IMR-90 (cell line): ENCODE results near the gene CDIP1. TPM values are rescaled to one million over a fixed set of nuclear protein-coding genes. Genes with fewer than 3 reads are reported as not detected.

ENCODE experiments used
- ATAC-seq: fragments of 200-7000 bp; cut with Tn5 transposase; 2 replicates; pipeline ENCODE4 v1.9.1; 2020; ENCODE audit warnings: low read depth, mild to moderate bottlenecking, moderate library complexity
- BruUV-seq: library from RNA; stranded (reverse); fragments of 400-500 nt; replicated peaks from 2 replicates; lab custom pipeline; 2021; lab: Mats Ljungman, UMichigan
- CTCF ChIA-PET: fragments of 300-600 bp; formaldehyde crosslinking; extraction: SDS; loops from one replicate; lab custom pipeline; 2021; ENCODE audit warnings: antibody characterized with exemption; lab: Yijun Ruan, JAX
- POLR2A ChIA-PET: fragments of 300-600 bp; sonication (Branson Sonifier 250); formaldehyde crosslinking; loops from one replicate; lab custom pipeline; 2022; ENCODE audit warnings: antibody characterized with exemption; ENCODE audit not compliant: unreplicated experiment; lab: Charles Lee
- DNase-seq: peaks from one replicate; pipeline ENCODE4 v3.0.0; 2013
- H2AFZ ChIP-seq: replicated peaks from 2 replicates; pipeline ENCODE3; 2013; ENCODE audit warnings: low read length, mild to moderate bottlenecking; ENCODE audit not compliant: poor library complexity
- H2AK5ac ChIP-seq: 2 replicates; pipeline ENCODE4 v1.6.1; 2013; ENCODE audit warnings: low read depth, low read length, inconsistent platforms
- H2AK9ac ChIP-seq: replicated peaks from 2 replicates; pipeline ENCODE3; 2013; ENCODE audit warnings: mild to moderate bottlenecking, low read depth, low read length, moderate library complexity; ENCODE audit not compliant: poor library complexity
- H2BK120ac ChIP-seq: 2 replicates; pipeline ENCODE4 v1.6.1; 2013; ENCODE audit warnings: low read depth, low read length, inconsistent platforms
- H2BK15ac ChIP-seq: 3 replicates; pipeline ENCODE4 v1.6.1; 2013; ENCODE audit warnings: low read depth, low read length, inconsistent platforms
- H2BK20ac ChIP-seq: 2 replicates; pipeline ENCODE4 v1.6.1; 2013; ENCODE audit warnings: low read depth, mild to moderate bottlenecking, inconsistent platforms, low read length, moderate library complexity
- H2BK5ac ChIP-seq: 2 replicates; pipeline ENCODE4 v1.6.1; 2013; ENCODE audit warnings: mild to moderate bottlenecking, low read depth, low read length, inconsistent platforms; ENCODE audit not compliant: poor library complexity, severe bottlenecking
- H3K14ac ChIP-seq: replicated peaks from 2 replicates; pipeline ENCODE4 v1.6.1; 2013; ENCODE audit warnings: low read depth, low read length, inconsistent platforms
- H3K18ac ChIP-seq: 2 replicates; pipeline ENCODE4 v1.6.1; 2013; ENCODE audit warnings: low read depth, low read length, control low read depth
- H3K23ac ChIP-seq: 2 replicates; pipeline ENCODE4 v1.6.1; 2013; ENCODE audit warnings: low read depth, low read length, inconsistent platforms
- H3K27ac ChIP-seq: 2 replicates; pipeline ENCODE4 v1.5.1; 2013; ENCODE audit warnings: mild to moderate bottlenecking, control low read depth, low read length; ENCODE audit not compliant: insufficient read depth
- H3K27me3 ChIP-seq: 2 replicates; pipeline ENCODE4 v1.6.1; 2013; ENCODE audit warnings: low read length; ENCODE audit not compliant: control insufficient read depth, insufficient read depth
- H3K36me3 ChIP-seq: 2 replicates; pipeline ENCODE4 v1.6.1; 2013; ENCODE audit warnings: low read length, mixed read lengths; ENCODE audit not compliant: control insufficient read depth, insufficient read depth
- H3K4ac ChIP-seq: 2 replicates; pipeline ENCODE4 v1.6.1; 2013; ENCODE audit warnings: low read depth, low read length, inconsistent platforms
- H3K4me1 ChIP-seq: 2 replicates; pipeline ENCODE4 v1.6.1; 2013; ENCODE audit warnings: low read length, mixed read lengths; ENCODE audit not compliant: control insufficient read depth, insufficient read depth
- H3K4me2 ChIP-seq: 2 replicates; pipeline ENCODE4 v1.6.1; 2013; ENCODE audit warnings: low read depth, mild to moderate bottlenecking, control low read depth, low read length, moderate library complexity
- H3K4me3 ChIP-seq: 2 replicates; pipeline ENCODE4 v1.5.1; 2013; ENCODE audit warnings: low read depth, mild to moderate bottlenecking, control low read depth, low read length, moderate library complexity; ENCODE audit not compliant: insufficient read depth
- H3K56ac ChIP-seq: 2 replicates; pipeline ENCODE4 v1.6.1; 2013; ENCODE audit warnings: low read length, inconsistent platforms; ENCODE audit not compliant: insufficient read depth; ENCODE audit errors: extremely low read depth
- H3K79me1 ChIP-seq, 2 experiments: 2 replicates each; pipeline ENCODE4 v1.6.1; 2013; ENCODE audit warnings: low read length in 2 of 2, inconsistent platforms in 1 of 2, low read depth in 1 of 2
- H3K9ac ChIP-seq: 2 replicates; pipeline ENCODE4 v1.6.1; 2013; ENCODE audit warnings: low read depth, low read length, control low read depth
- H3K9me1 ChIP-seq: 2 replicates; pipeline ENCODE4 v1.6.1; 2013; ENCODE audit warnings: low read length, inconsistent platforms; ENCODE audit not compliant: insufficient read depth
- H3K9me3 ChIP-seq: 2 replicates; pipeline ENCODE4 v1.6.1; 2013; ENCODE audit warnings: low read length; ENCODE audit not compliant: control insufficient read depth, insufficient read depth
- H4K20me1 ChIP-seq: 2 replicates; pipeline ENCODE4 v1.6.1; 2013; ENCODE audit warnings: low read length, inconsistent platforms; ENCODE audit not compliant: insufficient read depth
- H4K5ac ChIP-seq: 2 replicates; pipeline ENCODE4 v1.6.1; 2013; ENCODE audit warnings: mild to moderate bottlenecking, low read depth, low read length, control low read depth
- H4K8ac ChIP-seq, 2 experiments: 2 replicates each; pipeline ENCODE4 v1.6.1; 2013; ENCODE audit warnings: low read depth in 2 of 2, low read length in 2 of 2, control low read depth in 1 of 2, inconsistent platforms in 1 of 2
- H4K91ac ChIP-seq: 2 replicates; pipeline ENCODE4 v1.6.1; 2013; ENCODE audit warnings: low read depth, low read length, inconsistent platforms; ENCODE audit not compliant: insufficient read depth
- BHLHE40 ChIP-seq: fragments of 150-350 bp; IDR thresholded peaks from 2 replicates; pipeline ENCODE4 v1.6.1; 2016; ENCODE audit warnings: mild to moderate bottlenecking, low read depth, low read length
- CHD1 ChIP-seq: IDR thresholded peaks from 2 replicates; pipeline ENCODE4 v1.6.1; 2012; ENCODE audit warnings: low read depth, low read length, improper control_type of control experiment
- CTCF ChIP-seq: conservative IDR thresholded peaks from 2 replicates; pipeline ENCODE4 v1.5.1; 2012; ENCODE audit warnings: mild to moderate bottlenecking, low read depth, low read length, improper control_type of control experiment
- ELK1 ChIP-seq: fragments of 150-350 bp; IDR thresholded peaks from 2 replicates; pipeline ENCODE4 v1.6.1; 2016; ENCODE audit warnings: low read depth, mild to moderate bottlenecking, low read length, moderate library complexity, borderline replicate concordance
- MAFK ChIP-seq: IDR thresholded peaks from 2 replicates; pipeline ENCODE4 v1.6.1; 2012; ENCODE audit warnings: low read depth, low read length, improper control_type of control experiment
- MAZ ChIP-seq: IDR thresholded peaks from 2 replicates; pipeline ENCODE4 v1.6.1; 2012; ENCODE audit warnings: low read depth, mild to moderate bottlenecking, low read length, improper control_type of control experiment, moderate library complexity, borderline replicate concordance
- MXI1 ChIP-seq: IDR thresholded peaks from 2 replicates; pipeline ENCODE4 v1.6.1; 2012; ENCODE audit warnings: low read depth, mild to moderate bottlenecking, low read length, moderate library complexity, borderline replicate concordance
- NFE2L2 ChIP-seq: fragments of 150-350 bp; IDR thresholded peaks from 2 replicates; pipeline ENCODE4 v1.6.1; 2016; ENCODE audit warnings: low read depth, mild to moderate bottlenecking, low read length
- POLR2A ChIP-seq: IDR thresholded peaks from 2 replicates; pipeline ENCODE4 v1.6.1; 2012; ENCODE audit warnings: mild to moderate bottlenecking, low read depth, low read length
- RAD21 ChIP-seq: IDR thresholded peaks from 2 replicates; pipeline ENCODE4 v1.6.1; 2012; ENCODE audit warnings: low read length, improper control_type of control experiment
- RCOR1 ChIP-seq: IDR thresholded peaks from 2 replicates; pipeline ENCODE4 v1.6.1; 2012; ENCODE audit warnings: mild to moderate bottlenecking, low read length, improper control_type of control experiment; ENCODE audit not compliant: insufficient replicate concordance
- RFX5 ChIP-seq: IDR thresholded peaks from 2 replicates; pipeline ENCODE4 v1.8.0; 2012; ENCODE audit warnings: low read depth, mild to moderate bottlenecking, low read length, moderate library complexity
- SMC3 ChIP-seq: fragments of 150-350 bp; IDR thresholded peaks from 2 replicates; pipeline ENCODE4 v1.6.1; 2016; ENCODE audit warnings: low read depth, mild to moderate bottlenecking, antibody characterized with exemption, low read length, moderate library complexity
- USF2 ChIP-seq: fragments of 150-350 bp; IDR thresholded peaks from 2 replicates; pipeline ENCODE4 v1.6.1; 2017; ENCODE audit warnings: mild to moderate bottlenecking, antibody characterized with exemption, low read length, low read depth
- WGBS, 2 experiments: methylation state at CpG; one replicate each; pipeline versions ENCODE4 v1.1.5 to v1.1.7; 2013; ENCODE audit warnings: missing lambda C conversion rate in 2 of 2; ENCODE audit not compliant: insufficient read length in 1 of 2; ENCODE audit errors: extremely low coverage in 2 of 2; 5-methylcytosine and 5-hydroxymethylcytosine counted together
- dilution Hi-C: fragments of 300-500 bp; cut with HindIII; formaldehyde crosslinking; loops from one replicate; pipeline ENCODE4 v1.14.3; 2018; ENCODE audit warnings: low sequenced_read_pairs; ENCODE audit not compliant: unreplicated experiment
- in situ Hi-C: fragments of 300-500 bp; cut with MboI; formaldehyde crosslinking; loops from 3 replicates; pipeline ENCODE4 v1.14.3; 2019; ENCODE audit warnings: low sequenced_read_pairs, inconsistent platforms, mixed read lengths
- intact Hi-C: fragments of 100-400 bp; cut with micrococcal nuclease; formaldehyde crosslinking; loops from 2 replicates; pipeline ENCODE4 v1.10.0; 2022
- polyA plus RNA-seq, 3 experiments: library from polyadenylated mRNA; depleted of rRNA; stranded (reverse); fragments of >200 nt; gene quantifications; 2 replicates each; pipeline ENCODE4 v1.2.3, GENCODE V29; 2012; ENCODE audit warnings: low replicate concordance in 1 of 3
- total RNA-seq: library from RNA; depleted of rRNA; stranded (reverse); fragments of >200 nt; gene quantifications from 2 replicates; pipeline ENCODE4 v1.2.3, GENCODE V29; 2012

The CDIP1 gene
- total and polyA plus RNA-seq, 2 of the 4 experiments (the other 2 are of a cell fraction) = 4.8 to 14.6 TPM

- Histone ChIP-seq H2BK5ac (no peak overlapping the region), H3K36me3 (no peaks in the 10 kb centered on the region), H3K9me1 (no peaks in the 10 kb centered on the region), H2BK15ac (no peak overlapping the region), H3K23ac (no peak overlapping the region), H2AK5ac (no peak overlapping the region), H4K5ac (no peak overlapping the region), H2BK20ac (no peak overlapping the region), H3K4ac (no peak overlapping the region), H2AFZ (peak overlapping the region; percentile 67), H3K14ac (no peak overlapping the region), H4K91ac (no peak overlapping the region), H2BK120ac (no peak overlapping the region), H3K18ac (no peak overlapping the region), H3K4me1 (no peaks in the 10 kb centered on the region), H3K79me1 (no peaks in the 10 kb centered on the region), H3K9me3 (no peaks in the 10 kb centered on the region), H3K9ac (no peak overlapping the region), H3K4me3 (no peak overlapping the region), H3K4me2 (no peak overlapping the region), H3K56ac (no peak overlapping the region), H4K20me1 (no peaks in the 10 kb centered on the region), H4K8ac (no peak overlapping the region), H3K27ac (no peak overlapping the region), H2AK9ac (no peak overlapping the region), H3K27me3 (peaks cover 41% of the 10 kb centered on the region)
- CTCF ChIA-PET = no interaction called here
- WGBS, 2 experiments = 67% methylated on average over 4 of the region's 10 CpGs; no CpG with 5 or more reads in 1 of the 2 experiments
- no TSS peak for BruUV-seq
- POLR2A ChIA-PET = no interaction called here
- dilution Hi-C loops (no loop called here), in situ Hi-C loops (no loop called here), intact Hi-C loops (no loop called here)
- DNase-seq = no peak
- ATAC-seq = no peak
- TF ChIP-seq NFE2L2 (no peak), USF2 (no peak), POLR2A (no peak), CTCF (no peak), MAFK (no peak), BHLHE40 (no peak), ELK1 (no peak), RCOR1 (no peak), CHD1 (no peak), RAD21 (no peak), RFX5 (no peak), MXI1 (no peak), SMC3 (no peak), MAZ (no peak)
Observed at GRCh38 chr16:4557973-4558372, 19.4 kb upstream of the CDIP1 start.
